Measurements from ENCODE around the gene GIPR.

DNA sequence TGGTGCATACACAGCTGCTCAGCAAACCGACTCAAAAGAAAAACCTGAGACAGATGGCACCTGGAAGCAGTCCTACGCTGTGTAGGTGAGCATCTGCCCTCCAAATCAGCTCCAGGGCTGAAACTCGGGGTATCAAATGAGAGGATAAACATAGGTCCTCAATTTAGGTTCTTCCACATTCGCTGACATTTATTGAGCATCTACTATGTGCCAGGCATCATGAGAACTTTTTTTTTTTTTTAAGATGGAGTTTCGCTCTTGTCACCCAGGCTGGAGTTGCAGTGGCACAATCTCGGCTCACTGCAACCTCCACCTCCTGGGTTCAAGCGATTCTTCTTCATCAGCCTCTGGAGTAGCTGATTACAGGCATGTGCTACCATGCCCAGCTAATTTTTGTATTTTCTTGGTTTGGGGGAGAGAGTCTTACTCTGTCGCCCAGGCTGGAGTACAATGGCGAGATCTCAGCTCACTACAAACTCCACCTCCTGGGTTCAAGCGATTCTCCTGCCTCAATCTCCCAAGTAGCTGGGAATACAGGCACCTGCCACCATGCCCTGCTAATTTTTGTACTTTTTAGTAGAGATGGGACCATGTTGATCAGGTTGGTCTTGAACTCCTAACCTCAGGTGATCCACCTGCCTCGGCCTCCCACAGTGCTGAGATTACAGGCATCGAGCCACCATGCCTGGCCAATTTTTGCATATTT is 37.8 kb downstream of the GIPR start:
- TF ChIP-seq CTCF (IDR thresholded peaks at IDR 0.05) (no peak), POLR2A (IDR thresholded peaks at IDR 0.05) (no peak)

All from heart left ventricle (tissue), 13 donors.